ENCODE results near the gene SSH2. TPM values are rescaled to one million over a fixed set of nuclear protein-coding genes. Genes with fewer than 3 reads are reported as not detected.
A peak's percentile ranks its signal among the peaks of the same experiment; 100 is the strongest.
"Not testable (repeated sequence)": the region's sequence is repeated elsewhere in the genome, so short reads cannot be mapped to it uniquely, and the experiment has no call there.

The SSH2 gene
- total RNA-seq, 6 experiments from 2014 or later, result 22.2 to 27.0 (median 23.2) TPM

DNA sequence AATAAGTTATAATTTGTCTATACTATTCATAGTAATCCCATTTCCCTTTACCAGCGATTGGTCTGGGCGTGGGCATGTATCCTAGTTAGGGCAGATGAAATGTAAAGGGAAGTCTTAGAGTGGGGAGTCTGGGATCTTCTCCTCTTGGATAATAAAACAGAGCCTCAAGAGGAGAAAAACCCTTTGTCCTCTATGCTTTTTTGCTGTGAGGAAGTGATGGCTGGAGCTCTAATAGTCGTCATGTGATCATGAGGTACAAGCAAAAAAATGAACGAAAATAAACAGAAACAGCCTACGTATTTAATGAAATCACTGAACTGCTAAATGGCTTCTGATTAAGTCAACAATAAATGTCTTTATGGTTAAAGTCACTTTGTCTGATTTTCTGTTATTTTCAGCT is 38.2 kb upstream of the SSH2 start:
- no peaks in the 10 kb centered on the region for H3K4me1 Mint-ChIP-seq (ENCODE audit: low read depth)
- no peak overlapping the region for H3K4me3 Mint-ChIP-seq
- no peak overlapping the region for H3K27ac Mint-ChIP-seq
- DNase-seq, result no peak
- H3K36me3 Mint-ChIP-seq (ENCODE audit: low read depth), result peaks cover 9% of the 10 kb centered on the region; the same call in 1 of the 2 replicates
- peaks cover 5% of the 10 kb centered on the region for H3K9me3 Mint-ChIP-seq
- TF ChIP-seq, protein P1, sequence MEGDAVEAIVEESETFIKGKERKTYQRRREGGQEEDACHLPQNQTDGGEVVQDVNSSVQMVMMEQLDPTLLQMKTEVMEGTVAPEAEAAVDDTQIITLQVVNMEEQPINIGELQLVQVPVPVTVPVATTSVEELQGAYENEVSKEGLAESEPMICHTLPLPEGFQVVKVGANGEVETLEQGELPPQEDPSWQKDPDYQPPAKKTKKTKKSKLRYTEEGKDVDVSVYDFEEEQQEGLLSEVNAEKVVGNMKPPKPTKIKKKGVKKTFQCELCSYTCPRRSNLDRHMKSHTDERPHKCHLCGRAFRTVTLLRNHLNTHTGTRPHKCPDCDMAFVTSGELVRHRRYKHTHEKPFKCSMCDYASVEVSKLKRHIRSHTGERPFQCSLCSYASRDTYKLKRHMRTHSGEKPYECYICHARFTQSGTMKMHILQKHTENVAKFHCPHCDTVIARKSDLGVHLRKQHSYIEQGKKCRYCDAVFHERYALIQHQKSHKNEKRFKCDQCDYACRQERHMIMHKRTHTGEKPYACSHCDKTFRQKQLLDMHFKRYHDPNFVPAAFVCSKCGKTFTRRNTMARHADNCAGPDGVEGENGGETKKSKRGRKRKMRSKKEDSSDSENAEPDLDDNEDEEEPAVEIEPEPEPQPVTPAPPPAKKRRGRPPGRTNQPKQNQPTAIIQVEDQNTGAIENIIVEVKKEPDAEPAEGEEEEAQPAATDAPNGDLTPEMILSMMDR (IDR thresholded peaks at IDR 0.05), result no peak
- H3K27me3 Mint-ChIP-seq (ENCODE audit: insufficient read depth), result no peaks in the 10 kb centered on the region

DNA sequence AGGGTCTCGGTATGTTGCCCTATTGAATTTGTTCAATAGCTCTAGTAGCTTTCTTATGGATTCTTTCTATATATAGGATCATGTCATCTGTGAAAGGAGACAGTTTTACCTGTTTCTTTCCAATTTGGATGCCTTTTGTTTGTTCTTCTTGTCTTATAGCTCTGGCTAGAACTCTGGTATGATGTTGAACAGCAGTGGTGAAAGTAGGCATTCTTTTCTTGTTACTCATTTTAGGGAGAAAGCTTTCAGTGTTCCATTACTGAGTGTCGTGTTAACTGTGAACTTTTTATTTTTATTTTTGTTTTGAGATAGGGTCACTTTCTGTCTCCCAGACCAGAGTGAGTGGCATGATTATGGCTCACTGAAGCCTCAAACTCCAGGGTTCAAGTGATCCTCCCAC is 32.6 kb upstream of the SSH2 start:
- H3K27me3 Mint-ChIP-seq (ENCODE audit: insufficient read depth), result no peaks in the 10 kb centered on the region; the same call in 1 of the 2 replicates
- no peak overlapping the region for H3K27ac Mint-ChIP-seq
- TF ChIP-seq, protein P1 (IDR thresholded peaks at IDR 0.05), result no peak
- DNase-seq, result no peak
- no peak overlapping the region for H3K4me3 Mint-ChIP-seq
- peaks cover 28% of the 10 kb centered on the region for H3K4me1 Mint-ChIP-seq (ENCODE audit: low read depth)
- peaks cover 16% of the 10 kb centered on the region for H3K36me3 Mint-ChIP-seq (ENCODE audit: low read depth)
- peaks cover 11% of the 10 kb centered on the region for H3K9me3 Mint-ChIP-seq

DNA sequence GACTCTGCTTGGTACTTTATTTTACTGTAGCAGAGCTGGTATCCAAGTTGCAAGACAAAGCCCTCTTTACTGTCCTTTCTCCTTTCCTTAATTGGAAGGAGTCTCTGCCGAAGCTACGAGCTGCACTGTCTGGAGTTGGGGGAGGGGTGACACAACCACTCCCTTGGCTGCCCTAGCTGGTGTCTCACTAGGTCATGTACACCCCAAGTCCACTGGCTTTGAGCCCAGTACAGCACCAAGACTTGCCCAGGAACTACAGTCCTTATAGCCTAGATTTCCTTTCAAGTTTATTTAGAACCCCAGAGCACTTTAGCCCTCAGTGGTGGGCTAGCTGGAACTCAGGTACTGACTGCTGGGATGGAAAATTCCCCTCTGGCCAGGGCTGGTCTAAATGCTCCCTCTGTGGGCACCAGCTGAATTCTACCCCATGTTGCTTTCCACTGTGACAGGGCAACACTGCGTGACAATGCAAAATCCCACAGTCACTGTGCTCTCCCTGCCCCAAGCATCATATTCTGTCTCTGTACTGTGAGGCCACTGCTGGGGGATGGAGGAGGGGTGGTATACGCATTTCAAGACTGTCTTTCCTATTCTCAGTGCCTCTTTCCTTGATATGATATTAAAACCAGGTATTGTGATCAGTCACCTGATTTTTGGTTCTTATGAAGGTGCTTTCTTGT is 29.8 kb upstream of the SSH2 start:
- no peak for DNase-seq
- peaks cover 28% of the 10 kb centered on the region for H3K4me1 Mint-ChIP-seq (ENCODE audit: low read depth)
- H3K27me3 Mint-ChIP-seq (ENCODE audit: insufficient read depth), result no peaks in the 10 kb centered on the region; the same call in 1 of the 2 replicates

DNA sequence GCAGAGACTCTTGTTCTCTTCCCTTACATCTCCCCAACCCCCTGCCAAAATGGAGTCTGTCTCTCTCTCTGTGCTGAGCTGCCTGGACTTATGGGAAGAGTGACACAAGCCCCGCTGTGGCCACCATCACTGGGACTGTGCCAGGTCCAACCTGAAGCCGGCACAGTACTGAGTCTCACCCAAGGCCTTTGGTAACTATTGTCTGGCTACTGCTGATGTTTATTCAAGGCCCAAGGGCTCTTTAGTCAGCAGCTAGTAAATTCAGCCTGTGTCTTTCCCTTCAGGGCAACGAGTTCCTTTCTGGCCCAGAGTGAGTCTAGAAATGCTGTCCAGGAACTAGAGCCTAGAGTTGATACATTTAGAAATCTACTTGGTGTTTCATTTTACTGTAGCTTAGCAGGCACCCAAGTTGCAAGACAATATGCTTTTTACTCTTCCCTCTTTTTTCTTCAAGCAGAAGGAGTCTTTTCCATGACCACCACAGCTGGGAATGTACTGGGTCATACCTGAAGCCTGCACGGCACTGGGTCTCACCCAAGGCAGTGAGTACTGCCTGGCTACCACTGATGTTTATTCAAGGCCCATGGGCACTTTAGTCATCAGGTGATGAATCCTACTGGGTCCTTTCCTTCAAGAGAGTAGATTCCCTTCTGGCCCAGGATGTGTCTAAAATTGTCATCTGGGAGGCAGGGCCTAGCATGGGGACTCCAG is 29.1 kb upstream of the SSH2 start:
- TF ChIP-seq, protein P1 (IDR thresholded peaks at IDR 0.05), result no peak
- Mint-ChIP-seq H3K27me3 (ENCODE audit: insufficient read depth) (no peaks in the 10 kb centered on the region; the same call in 1 of the 2 replicates), H3K4me3 (peak overlapping the region; percentile 52), H3K27ac (peak overlapping the region; percentile 81), H3K9me3 (peaks cover 11% of the 10 kb centered on the region), H3K4me1 (ENCODE audit: low read depth) (peaks cover 28% of the 10 kb centered on the region), H3K36me3 (ENCODE audit: low read depth) (peaks cover 7% of the 10 kb centered on the region)
- DNase-seq, result peak; percentile 80

More for the DNA sequence above, 29.8 kb upstream of the SSH2 start:
- H3K36me3 Mint-ChIP-seq (ENCODE audit: low read depth), result peaks cover 10% of the 10 kb centered on the region
- peaks cover 11% of the 10 kb centered on the region for H3K9me3 Mint-ChIP-seq
- peak overlapping the region; percentile 52 for H3K4me3 Mint-ChIP-seq
- H3K27ac Mint-ChIP-seq, result peak overlapping the region; percentile 81
- TF ChIP-seq, protein P1 (IDR thresholded peaks at IDR 0.05), result no peak

DNA sequence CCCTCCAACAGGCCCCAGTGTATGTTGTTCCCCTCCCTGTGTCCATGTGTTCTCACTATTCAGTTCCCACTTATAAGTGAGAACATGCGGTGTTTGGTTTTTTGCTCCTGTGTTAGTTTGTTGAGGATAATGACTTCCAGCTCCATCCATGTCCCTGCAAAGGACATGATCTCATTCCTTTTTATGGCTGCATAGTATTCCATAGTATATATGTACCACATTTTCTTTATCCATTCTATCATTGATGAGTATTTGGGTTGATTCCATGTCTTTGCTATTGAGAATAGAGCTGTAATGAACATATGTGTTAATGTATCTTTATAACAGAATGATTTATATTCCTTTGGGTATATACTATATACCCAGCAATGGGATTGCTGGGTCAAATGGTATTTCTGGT is 27.5 kb upstream of the SSH2 start:
- not testable (repeated sequence) for DNase-seq; H3K36me3 Mint-ChIP-seq (ENCODE audit: low read depth); H3K27me3 Mint-ChIP-seq (ENCODE audit: insufficient read depth); H3K27ac Mint-ChIP-seq; H3K9me3 Mint-ChIP-seq; H3K4me3 Mint-ChIP-seq
- H3K4me1 Mint-ChIP-seq (ENCODE audit: low read depth), result peaks cover 28% of the 10 kb centered on the region

DNA sequence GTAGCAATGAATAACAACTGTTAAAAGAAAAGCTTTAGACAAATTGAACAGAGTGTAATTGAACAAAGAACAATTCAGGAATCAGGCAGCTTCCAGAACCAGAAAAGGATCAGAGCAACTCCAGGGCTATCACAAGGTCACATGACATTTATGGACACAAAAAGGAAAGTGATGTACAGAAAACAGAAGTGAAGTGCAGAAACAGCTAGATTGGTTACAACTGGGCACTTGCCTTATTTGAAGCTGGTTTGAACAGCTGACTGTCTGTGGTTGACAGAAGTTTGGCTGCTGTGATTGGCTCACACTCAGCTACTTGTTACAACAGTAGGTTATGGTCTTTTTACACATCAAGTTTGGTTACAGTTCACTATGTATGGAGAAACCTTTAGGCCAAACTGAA is 26.2 kb upstream of the SSH2 start:
- Mint-ChIP-seq H3K4me3 (no peak overlapping the region), H3K27ac (no peak overlapping the region), H3K36me3 (ENCODE audit: low read depth) (peaks cover 5% of the 10 kb centered on the region; the same call in 1 of the 2 replicates), H3K27me3 (ENCODE audit: insufficient read depth) (no peaks in the 10 kb centered on the region), H3K4me1 (ENCODE audit: low read depth) (peaks cover 28% of the 10 kb centered on the region), H3K9me3 (peaks cover 7% of the 10 kb centered on the region)
- TF ChIP-seq, protein P1 (IDR thresholded peaks at IDR 0.05), result no peak
- DNase-seq, result no peak
